ENCODE measurements around the gene SEMA3B. TPM values are rescaled to one million over a fixed set of nuclear protein-coding genes. Genes with fewer than 3 reads are reported as not detected.

SEMA3B gene
- total and polyA plus RNA-seq, 2 donors (not counting 3 experiments of a cell fraction or from before 2014, with no cell fraction given): 1.2 to 1.5 TPM

GRCh38 chr3:50263478-50264382, 5.2 kb upstream of the SEMA3B start:
- ChIA-PET POLR2A (interaction anchor here (0.6 to 2.4 kb wide), 5 partner anchors 28 to 72 kb away, joined by 3 to 16 read pairs (median 7); partner anchors contain the start of genes GNAI2 and SLC38A3), CTCF (interaction anchor here (0.6 to 2.3 kb wide), 9 partner anchors 13 to 82 kb away, joined by 3 to 16 read pairs (median 4); no protein-coding TSS in a partner anchor)
- no peak overlapping the region for H3K4me2 ChIP-seq (ENCODE audit: insufficient read depth, low read length)
- FAIRE-seq (no peak), DNase-seq (ENCODE audit: low read depth, low spot score) (no peak)
- peaks cover 15% of the 10 kb centered on the region for H3K4me1 ChIP-seq (ENCODE audit: control insufficient read depth, extremely low read depth, insufficient read depth, low read length)
- H3K36me3 ChIP-seq (ENCODE audit: control insufficient read depth in 2 of 2, extremely low read depth in 1 of 2, insufficient read depth in 2 of 2, low read length in 2 of 2): peaks cover 0 to 5% of the 10 kb centered on the region in 2 experiments
- BruUV-seq (replicated peaks): no TSS peak
- TF ChIP-seq EZH2 (IDR thresholded peaks at IDR 0.05; ENCODE audit: borderline replicate concordance, low read depth, low read length, severe bottlenecking) (no peak), POLR2AphosphoS5 (IDR thresholded peaks at IDR 0.05; ENCODE audit: insufficient read depth, low read depth, low read length) (no peak), GATA2 (IDR thresholded peaks at IDR 0.05; ENCODE audit: insufficient read depth, insufficient read length, low read depth, low read length) (no peak), JUN (IDR thresholded peaks at IDR 0.05; ENCODE audit: borderline replicate concordance, insufficient read depth, insufficient read length, low read depth) (no peak), MYC (IDR thresholded peaks at IDR 0.05; ENCODE audit: low read depth, low read length) (no peak), FOS (IDR thresholded peaks at IDR 0.05; ENCODE audit: borderline replicate concordance, insufficient read depth, low read length) (no peak), MAX (IDR thresholded peaks at IDR 0.05; ENCODE audit: insufficient read depth, insufficient read length) (no peak), CTCF (IDR thresholded peaks at IDR 0.05; ENCODE audit: extremely low read depth in 1 of 2, insufficient read depth in 1 of 2, low read depth in 1 of 2, low read length in 2 of 2) (no peak), POLR2A (IDR thresholded peaks at IDR 0.05; ENCODE audit: low read depth, low read length) (no peak)
- H3K9me3 ChIP-seq (replicated peaks; ENCODE audit: control insufficient read depth, insufficient read depth, low read length): no peaks in the 10 kb centered on the region
- H3K27me3 ChIP-seq (ENCODE audit: control insufficient read depth in 2 of 2, insufficient read depth in 2 of 2, low read length in 2 of 2): peaks cover 3 to 6% of the 10 kb centered on the region in 2 experiments
- dilution Hi-C loops (cut with MboI; ENCODE audit: extremely low pct_ligation_motif_present, low sequenced_read_pairs) (no loop called here), intact Hi-C loops (cut with micrococcal nuclease) (loop anchor here (10.0 kb wide), 1 partner anchor 139 kb away; no protein-coding TSS in a partner anchor)
- H2AFZ ChIP-seq (ENCODE audit: low read depth, low read length): no peak overlapping the region
- no peaks in the 10 kb centered on the region for H3K79me2 ChIP-seq (ENCODE audit: control insufficient read depth, insufficient read depth, low read length)
- H3K9me1 ChIP-seq (replicated peaks; ENCODE audit: control insufficient read depth, extremely low read depth, insufficient read depth, low read length): no peaks in the 10 kb centered on the region
- no peak overlapping the region for H3K9ac ChIP-seq (replicated peaks; ENCODE audit: extremely low read depth, insufficient read depth, low read length)
- H4K20me1 ChIP-seq (replicated peaks; ENCODE audit: control insufficient read depth, extremely low read depth, insufficient read depth, low read length): no peaks in the 10 kb centered on the region
- H3K27ac ChIP-seq (ENCODE audit: insufficient read depth, low read depth, low read length): no peak overlapping the region
- H3K4me3 ChIP-seq (replicated peaks in 1 of 3; ENCODE audit: insufficient read depth in 1 of 3, low read depth in 1 of 3, low read length in 3 of 3): no peak overlapping the region
